Measurements from ENCODE around the gene ZC3H13. TPM values are rescaled to one million over a fixed set of nuclear protein-coding genes. Genes with fewer than 3 reads are reported as not detected.
"Not testable (repeated sequence)": the region's sequence is repeated elsewhere in the genome, so short reads cannot be mapped to it uniquely, and the experiment has no call there.

The ZC3H13 gene
- total RNA-seq, 2 experiments from 2014 or later = 27.2 to 43.9 TPM

DNA sequence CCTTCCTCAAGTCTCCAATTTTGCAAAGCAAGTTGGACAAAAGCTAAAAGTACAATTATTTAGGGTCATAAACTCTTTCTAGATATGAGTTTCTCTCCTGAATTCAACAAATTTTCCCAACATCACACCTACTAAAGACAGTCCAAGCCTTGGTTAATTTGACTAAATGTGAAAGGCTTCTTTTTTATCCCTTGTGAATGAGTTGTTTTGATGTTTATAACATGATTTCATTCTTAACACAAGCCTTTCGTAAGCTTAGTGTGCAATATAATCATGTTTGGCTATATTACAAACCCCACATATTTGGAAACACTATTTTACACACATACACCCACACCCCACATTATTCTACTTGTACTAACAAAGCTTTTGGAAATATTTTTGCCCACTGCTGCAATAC is 57.3 kb downstream of the ZC3H13 start:
- DNase-seq (ENCODE audit: low spot score) = no peak
- Histone ChIP-seq H2AFZ (ENCODE audit: low read length) (no peak overlapping the region), H3K36me3 (ENCODE audit: insufficient read depth, low read length) (peaks cover 33% of the 10 kb centered on the region), H3K9me3 (ENCODE audit: low read length) (no peaks in the 10 kb centered on the region), H4K20me1 (ENCODE audit: insufficient read depth, low read length) (no peaks in the 10 kb centered on the region), H3K4me3 (ENCODE audit: low read depth, low read length, poor library complexity, severe bottlenecking) (no peak overlapping the region), H3K9me2 (ENCODE audit: insufficient read depth, low read length) (no peaks in the 10 kb centered on the region), H3K4me1 (ENCODE audit: insufficient read depth, low read length, poor library complexity, severe bottlenecking) (no peaks in the 10 kb centered on the region), H3K27ac (ENCODE audit: low read depth, low read length, poor library complexity, severe bottlenecking) (no peak overlapping the region), H3K4me2 (ENCODE audit: low read length) (no peak overlapping the region), H3K79me2 (ENCODE audit: insufficient read depth, low read depth, low read length) (no peaks in the 10 kb centered on the region)
- no peak for TF ChIP-seq EZH2phosphoT487 (IDR thresholded peaks at IDR 0.05; ENCODE audit: borderline replicate concordance, low read depth, low read length)
- TF ChIP-seq, protein P1, sequence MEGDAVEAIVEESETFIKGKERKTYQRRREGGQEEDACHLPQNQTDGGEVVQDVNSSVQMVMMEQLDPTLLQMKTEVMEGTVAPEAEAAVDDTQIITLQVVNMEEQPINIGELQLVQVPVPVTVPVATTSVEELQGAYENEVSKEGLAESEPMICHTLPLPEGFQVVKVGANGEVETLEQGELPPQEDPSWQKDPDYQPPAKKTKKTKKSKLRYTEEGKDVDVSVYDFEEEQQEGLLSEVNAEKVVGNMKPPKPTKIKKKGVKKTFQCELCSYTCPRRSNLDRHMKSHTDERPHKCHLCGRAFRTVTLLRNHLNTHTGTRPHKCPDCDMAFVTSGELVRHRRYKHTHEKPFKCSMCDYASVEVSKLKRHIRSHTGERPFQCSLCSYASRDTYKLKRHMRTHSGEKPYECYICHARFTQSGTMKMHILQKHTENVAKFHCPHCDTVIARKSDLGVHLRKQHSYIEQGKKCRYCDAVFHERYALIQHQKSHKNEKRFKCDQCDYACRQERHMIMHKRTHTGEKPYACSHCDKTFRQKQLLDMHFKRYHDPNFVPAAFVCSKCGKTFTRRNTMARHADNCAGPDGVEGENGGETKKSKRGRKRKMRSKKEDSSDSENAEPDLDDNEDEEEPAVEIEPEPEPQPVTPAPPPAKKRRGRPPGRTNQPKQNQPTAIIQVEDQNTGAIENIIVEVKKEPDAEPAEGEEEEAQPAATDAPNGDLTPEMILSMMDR (conservative IDR thresholded peaks at IDR 0.05; ENCODE audit: low read length) = no peak
- POLR2A ChIA-PET = interaction anchor here (0.7 to 1.1 kb wide), 4 partner anchors 13 to 112 kb away, joined by 3 to 4 read pairs (median 3); no protein-coding TSS in a partner anchor
- BruUV-seq (replicated peaks) = no TSS peak
- intact Hi-C loops (cut with micrococcal nuclease; ENCODE audit: unreplicated experiment) = no loop called here
- CTCF ChIA-PET (ENCODE audit: unreplicated experiment) = no interaction called here

DNA sequence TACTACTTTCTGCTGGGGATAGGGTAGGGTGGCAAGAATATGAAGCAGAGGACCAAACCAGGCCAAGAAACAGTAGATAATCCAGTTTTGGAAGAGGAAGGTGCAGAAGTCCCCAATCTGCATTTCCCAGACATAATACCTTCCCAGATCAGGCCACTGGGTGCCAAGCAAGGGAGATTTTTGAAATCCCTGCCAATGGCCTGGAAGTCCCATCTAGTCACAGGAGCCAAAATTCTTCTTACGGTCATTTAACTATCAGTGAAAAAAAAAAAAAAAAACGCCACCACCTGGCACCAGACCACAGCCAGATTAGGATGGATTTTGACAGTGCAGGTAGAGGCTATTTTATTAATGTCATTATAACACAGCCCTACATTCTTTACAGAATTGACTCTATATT is 57.8 kb downstream of the ZC3H13 start:
- Histone ChIP-seq H4K20me1 (ENCODE audit: insufficient read depth, low read length) (no peaks in the 10 kb centered on the region), H3K4me2 (ENCODE audit: low read length) (no peak overlapping the region), H3K4me3 (ENCODE audit: low read depth, low read length, poor library complexity, severe bottlenecking) (no peak overlapping the region), H3K9me3 (ENCODE audit: low read length) (no peaks in the 10 kb centered on the region), H3K4me1 (ENCODE audit: insufficient read depth, low read length, poor library complexity, severe bottlenecking) (no peaks in the 10 kb centered on the region), H3K36me3 (ENCODE audit: insufficient read depth, low read length) (peaks cover 28% of the 10 kb centered on the region), H3K27ac (ENCODE audit: low read depth, low read length, poor library complexity, severe bottlenecking) (no peak overlapping the region), H3K79me2 (ENCODE audit: insufficient read depth, low read depth, low read length) (no peaks in the 10 kb centered on the region), H2AFZ (ENCODE audit: low read length) (no peak overlapping the region), H3K9me2 (ENCODE audit: insufficient read depth, low read length) (no peaks in the 10 kb centered on the region)
- no TSS peak for BruUV-seq (replicated peaks)
- CTCF ChIA-PET (ENCODE audit: unreplicated experiment) = no interaction called here
- no peak for DNase-seq (ENCODE audit: low spot score)
- no peak for TF ChIP-seq EZH2phosphoT487 (IDR thresholded peaks at IDR 0.05; ENCODE audit: borderline replicate concordance, low read depth, low read length)
- TF ChIP-seq, protein P1 (conservative IDR thresholded peaks at IDR 0.05; ENCODE audit: low read length) = no peak
- POLR2A ChIA-PET = interaction anchor here (1.1 kb wide), 1 partner anchor 51 kb away, joined by 3 read pairs; no protein-coding TSS in a partner anchor
- intact Hi-C loops (cut with micrococcal nuclease; ENCODE audit: unreplicated experiment) = no loop called here

DNA sequence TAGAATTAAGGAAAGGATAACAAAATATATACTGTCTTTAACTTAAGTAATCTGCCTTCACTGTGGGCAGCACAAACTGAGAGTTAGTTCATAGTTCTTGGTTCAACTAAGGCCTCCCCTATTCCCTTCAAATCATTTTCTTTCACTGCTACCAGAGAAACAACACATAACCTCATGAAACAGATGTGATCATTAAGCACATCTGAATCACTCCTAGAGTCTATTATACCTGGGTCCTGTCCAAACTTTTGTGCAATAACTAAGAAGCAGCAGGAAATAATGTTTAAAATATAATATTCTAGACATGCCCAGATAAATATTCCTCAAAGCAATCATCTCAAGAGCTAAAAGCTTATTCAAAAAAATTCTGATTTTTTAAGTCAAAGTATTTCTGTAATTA is 62.9 kb downstream of the ZC3H13 start:
- intact Hi-C loops (cut with micrococcal nuclease; ENCODE audit: unreplicated experiment) = no loop called here
- TF ChIP-seq, protein P1 (conservative IDR thresholded peaks at IDR 0.05; ENCODE audit: low read length) = no peak
- no peak for TF ChIP-seq EZH2phosphoT487 (IDR thresholded peaks at IDR 0.05; ENCODE audit: borderline replicate concordance, low read depth, low read length)
- H3K79me2 ChIP-seq (ENCODE audit: insufficient read depth, low read depth, low read length) = no peaks in the 10 kb centered on the region
- H3K4me1 ChIP-seq (ENCODE audit: insufficient read depth, low read length, poor library complexity, severe bottlenecking) = no peaks in the 10 kb centered on the region
- H2AFZ ChIP-seq (ENCODE audit: low read length) = no peak overlapping the region
- DNase-seq (ENCODE audit: low spot score) = no peak
- POLR2A ChIA-PET = no interaction called here
- peaks cover 44% of the 10 kb centered on the region for H3K36me3 ChIP-seq (ENCODE audit: insufficient read depth, low read length)
- H4K20me1 ChIP-seq (ENCODE audit: insufficient read depth, low read length) = no peaks in the 10 kb centered on the region
- H3K27ac ChIP-seq (ENCODE audit: low read depth, low read length, poor library complexity, severe bottlenecking) = no peak overlapping the region
- H3K4me2 ChIP-seq (ENCODE audit: low read length) = no peak overlapping the region
- no TSS peak for BruUV-seq (replicated peaks)
- no peak overlapping the region for H3K4me3 ChIP-seq (ENCODE audit: low read depth, low read length, poor library complexity, severe bottlenecking)
- no peaks in the 10 kb centered on the region for H3K9me2 ChIP-seq (ENCODE audit: insufficient read depth, low read length)
- CTCF ChIA-PET (ENCODE audit: unreplicated experiment) = no interaction called here
- H3K9me3 ChIP-seq (ENCODE audit: low read length) = no peaks in the 10 kb centered on the region

DNA sequence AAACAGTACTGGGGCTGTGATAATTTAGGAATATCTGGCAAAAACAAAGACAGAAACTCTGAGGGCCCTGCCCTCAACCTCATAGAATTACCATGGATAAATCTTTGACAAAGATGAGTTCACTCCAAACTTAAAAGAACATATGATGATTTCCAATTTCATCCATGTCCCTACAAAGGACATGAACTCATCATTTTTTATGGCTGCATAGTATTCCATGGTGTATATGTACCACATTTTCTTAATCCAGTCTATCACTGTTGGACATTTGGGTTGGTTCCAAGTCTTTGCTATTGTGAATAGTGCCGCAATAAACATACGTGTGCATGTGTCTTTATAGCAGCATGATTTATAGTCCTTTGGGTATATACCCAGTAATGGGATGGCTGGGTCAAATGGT is 71.4 kb downstream of the ZC3H13 start:
- CTCF ChIA-PET (ENCODE audit: unreplicated experiment); H3K79me2 ChIP-seq (ENCODE audit: insufficient read depth, low read depth, low read length); intact Hi-C loops (cut with micrococcal nuclease; ENCODE audit: unreplicated experiment); H3K4me3 ChIP-seq (ENCODE audit: low read depth, low read length, poor library complexity, severe bottlenecking); BruUV-seq (replicated peaks); H3K27ac ChIP-seq (ENCODE audit: low read depth, low read length, poor library complexity, severe bottlenecking); H3K4me1 ChIP-seq (ENCODE audit: insufficient read depth, low read length, poor library complexity, severe bottlenecking); DNase-seq (ENCODE audit: low spot score); H4K20me1 ChIP-seq (ENCODE audit: insufficient read depth, low read length); H2AFZ ChIP-seq (ENCODE audit: low read length); H3K4me2 ChIP-seq (ENCODE audit: low read length); H3K9me2 ChIP-seq (ENCODE audit: insufficient read depth, low read length); H3K9me3 ChIP-seq (ENCODE audit: low read length): not testable (repeated sequence)
- POLR2A ChIA-PET = interaction anchor here (0.6 kb wide), 1 partner anchor 404 kb away, joined by 3 read pairs; no protein-coding TSS in a partner anchor
- peaks cover 81% of the 10 kb centered on the region for H3K36me3 ChIP-seq (ENCODE audit: insufficient read depth, low read length)

All from OCI-LY7 (cell line).